Tibial nerve (tissue), 4 donors: Measurements from ENCODE around the gene ERC2. TPM values are rescaled to one million over a fixed set of nuclear protein-coding genes. Genes with fewer than 3 reads are reported as not detected.

ENCODE experiments used
- DNase-seq, 2 donors: peaks; one replicate each; pipeline ENCODE4 v3.0.0-alpha.2; 2019; ENCODE audit warnings: low spot score in 2 of 2
- H3K27ac ChIP-seq, 4 donors: fragments of 200-600 bp; sonication (generic) in 3 of 4; one replicate each; pipeline ENCODE4 v1.5.1; 2017 to 2019; ENCODE audit warnings: mild to moderate bottlenecking in 1 of 4
- H3K27me3 ChIP-seq, 2 donors: fragments of 200-600 bp; sonication (generic) in 1 of 2; one replicate each; pipeline versions ENCODE4 v1.5.1 to v1.6.0; 2017 to 2019
- H3K36me3 ChIP-seq, 3 donors: fragments of 200-600 bp; sonication (generic); one replicate each; pipeline ENCODE4 v1.5.1; 2018 to 2019
- H3K4me1 ChIP-seq, 4 donors: fragments of 200-600 bp; sonication (generic) in 3 of 4; one replicate each; pipeline ENCODE4 v1.5.1; 2017 to 2019
- H3K4me3 ChIP-seq, 4 donors: fragments of 200-600 bp; sonication (generic) in 3 of 4; one replicate each; pipeline ENCODE4 v1.5.1; 2017 to 2019; ENCODE audit warnings: mild to moderate bottlenecking in 1 of 4, moderate library complexity in 1 of 4
- H3K9me3 ChIP-seq, 4 donors: fragments of 200-600 bp; sonication (generic) in 3 of 4; one replicate each; pipeline ENCODE4 v1.5.1; 2017 to 2019
- EP300 ChIP-seq, 2 donors: sonication (generic); formaldehyde crosslinking; IDR thresholded peaks; one replicate each; pipeline ENCODE4 v1.6.1; 2017; ENCODE audit warnings: antibody characterized with exemption in 2 of 2, mild to moderate bottlenecking in 1 of 2
- POLR2A ChIP-seq, 2 donors: fragments of 450-650 bp; IDR thresholded peaks; one replicate each; pipeline ENCODE4 v1.6.1; 2017; ENCODE audit warnings: antibody characterized with exemption in 2 of 2, mild to moderate bottlenecking in 2 of 2, moderate library complexity in 2 of 2
- WGBS, 2 donors: methylation state at CpG; one replicate each; pipeline ENCODE4 v1.1.5; 2018; 5-methylcytosine and 5-hydroxymethylcytosine counted together
- total RNA-seq, 4 donors: library from RNA; depleted of rRNA; stranded (reverse); fragments of >200 nt; gene quantifications; one replicate each; pipeline ENCODE4 v1.1.0, GENCODE V29; 2016
- TF ChIP-seq, protein P1 (sequence below), 5 experiments: fragments of 200-600 bp in 3 of 5; fragments of 450-650 bp in 2 of 5; sonication (generic) in 3 of 5; IDR thresholded peaks; one replicate each; pipeline ENCODE4 v1.5.1; 2016 to 2019; ENCODE audit warnings: antibody characterized with exemption in 5 of 5, mild to moderate bottlenecking in 3 of 5, moderate library complexity in 2 of 5

The ERC2 gene
- total RNA-seq, 4 donors from 2014 or later, result 0.84 to 0.98 (median 0.90) TPM; not detected in 1

- Histone ChIP-seq H3K27ac (no peak overlapping the region), H3K4me3 (no peak overlapping the region), H3K9me3 (no peaks in the 10 kb centered on the region), H3K36me3 (no peaks in the 10 kb centered on the region), H3K4me1 (peaks cover 0 to 10% (median 0%) of the 10 kb centered on the region in 4 donors), H3K27me3 (no peaks in the 10 kb centered on the region)
- DNase-seq, result no peak
- 92 to 98% methylated on average over 3 of the region's 3 CpGs for WGBS, 2 donors
- TF ChIP-seq EP300 (IDR thresholded peaks at IDR 0.05), result no peak
- TF ChIP-seq, protein P1, sequence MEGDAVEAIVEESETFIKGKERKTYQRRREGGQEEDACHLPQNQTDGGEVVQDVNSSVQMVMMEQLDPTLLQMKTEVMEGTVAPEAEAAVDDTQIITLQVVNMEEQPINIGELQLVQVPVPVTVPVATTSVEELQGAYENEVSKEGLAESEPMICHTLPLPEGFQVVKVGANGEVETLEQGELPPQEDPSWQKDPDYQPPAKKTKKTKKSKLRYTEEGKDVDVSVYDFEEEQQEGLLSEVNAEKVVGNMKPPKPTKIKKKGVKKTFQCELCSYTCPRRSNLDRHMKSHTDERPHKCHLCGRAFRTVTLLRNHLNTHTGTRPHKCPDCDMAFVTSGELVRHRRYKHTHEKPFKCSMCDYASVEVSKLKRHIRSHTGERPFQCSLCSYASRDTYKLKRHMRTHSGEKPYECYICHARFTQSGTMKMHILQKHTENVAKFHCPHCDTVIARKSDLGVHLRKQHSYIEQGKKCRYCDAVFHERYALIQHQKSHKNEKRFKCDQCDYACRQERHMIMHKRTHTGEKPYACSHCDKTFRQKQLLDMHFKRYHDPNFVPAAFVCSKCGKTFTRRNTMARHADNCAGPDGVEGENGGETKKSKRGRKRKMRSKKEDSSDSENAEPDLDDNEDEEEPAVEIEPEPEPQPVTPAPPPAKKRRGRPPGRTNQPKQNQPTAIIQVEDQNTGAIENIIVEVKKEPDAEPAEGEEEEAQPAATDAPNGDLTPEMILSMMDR (IDR thresholded peaks at IDR 0.05), result no peak
These were observed 846.2 kb downstream of the ERC2 start for GRCh38 chr3:55622116-55622515.

DNA sequence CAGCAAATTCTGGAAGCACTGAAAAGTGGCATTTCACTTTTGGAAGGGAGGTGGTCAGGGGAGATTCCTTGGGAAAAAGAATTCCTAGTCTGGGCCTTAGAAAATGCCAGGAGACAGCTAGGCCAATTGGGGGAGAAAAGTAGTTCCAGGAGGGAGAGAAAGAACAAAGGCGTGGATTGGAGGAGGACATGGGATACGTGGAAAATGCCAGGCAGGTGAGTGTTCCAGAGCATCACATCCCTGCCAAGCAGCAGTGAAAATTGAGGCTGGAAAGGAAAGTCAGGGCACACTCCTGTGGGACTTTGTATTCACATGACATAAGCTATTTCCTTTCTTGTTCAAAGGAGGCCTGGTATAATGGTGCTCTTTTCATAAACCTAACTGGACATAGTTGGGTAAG, 846.6 kb downstream of the ERC2 start:
- DNase-seq, result no peak
- Histone ChIP-seq H3K36me3 (no peaks in the 10 kb centered on the region), H3K27ac (no peak overlapping the region), H3K4me3 (no peak overlapping the region), H3K9me3 (no peaks in the 10 kb centered on the region), H3K27me3 (no peaks in the 10 kb centered on the region), H3K4me1 (peaks cover 0 to 15% (median 0%) of the 10 kb centered on the region in 4 donors)
- no peak for TF ChIP-seq POLR2A (IDR thresholded peaks at IDR 0.05)
- TF ChIP-seq EP300 (IDR thresholded peaks at IDR 0.05), result no peak
- TF ChIP-seq, protein P1 (IDR thresholded peaks at IDR 0.05), result no peak
- 87 to 100% methylated on average over 2 of the region's 2 CpGs for WGBS, 2 donors

DNA sequence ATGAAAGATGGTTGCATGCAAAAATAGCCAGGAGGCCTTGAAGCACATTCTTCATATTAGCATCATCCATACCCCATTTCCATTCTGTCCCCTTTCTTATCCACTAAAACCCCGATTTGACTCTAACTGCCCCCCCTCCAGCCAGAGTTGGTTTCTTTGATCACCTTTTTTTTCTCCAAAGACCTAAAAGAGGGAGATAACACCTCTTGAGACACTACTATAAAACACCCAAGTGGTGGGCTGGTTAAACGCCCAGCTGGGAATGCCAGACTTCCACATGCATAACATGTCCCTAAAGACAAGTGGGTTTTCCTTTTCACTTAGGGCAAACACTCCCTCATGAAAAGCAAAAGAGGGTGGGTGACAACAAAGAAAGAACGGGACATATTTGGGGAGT, 847.2 kb downstream of the ERC2 start:
- Histone ChIP-seq H3K27ac (no peak overlapping the region), H3K9me3 (no peaks in the 10 kb centered on the region), H3K27me3 (no peaks in the 10 kb centered on the region), H3K4me1 (peaks cover 0 to 21% (median 0%) of the 10 kb centered on the region in 4 donors), H3K36me3 (no peaks in the 10 kb centered on the region), H3K4me3 (no peak overlapping the region)
- DNase-seq, result no peak
- WGBS, 2 donors, result 74 to 75% methylated on average over 3 of the region's 3 CpGs
- TF ChIP-seq, protein P1 (IDR thresholded peaks at IDR 0.05), result no peak
- TF ChIP-seq POLR2A (IDR thresholded peaks at IDR 0.05) (no peak), EP300 (IDR thresholded peaks at IDR 0.05) (no peak)

- no peak for DNase-seq
- TF ChIP-seq EP300 (IDR thresholded peaks at IDR 0.05) (no peak), POLR2A (IDR thresholded peaks at IDR 0.05) (no peak)
- TF ChIP-seq, protein P1 (IDR thresholded peaks at IDR 0.05), result no peak
- Histone ChIP-seq H3K4me3 (no peak overlapping the region), H3K9me3 (no peaks in the 10 kb centered on the region), H3K27me3 (no peaks in the 10 kb centered on the region), H3K36me3 (no peaks in the 10 kb centered on the region), H3K4me1 (peaks cover 0 to 22% (median 0%) of the 10 kb centered on the region in 4 donors), H3K27ac (no peak overlapping the region)
- WGBS, 2 donors, result 63 to 76% methylated on average over 12 of the region's 12 CpGs
These were observed 847.8 kb downstream of the ERC2 start for GRCh38 chr3:55620351-55621025.

DNA sequence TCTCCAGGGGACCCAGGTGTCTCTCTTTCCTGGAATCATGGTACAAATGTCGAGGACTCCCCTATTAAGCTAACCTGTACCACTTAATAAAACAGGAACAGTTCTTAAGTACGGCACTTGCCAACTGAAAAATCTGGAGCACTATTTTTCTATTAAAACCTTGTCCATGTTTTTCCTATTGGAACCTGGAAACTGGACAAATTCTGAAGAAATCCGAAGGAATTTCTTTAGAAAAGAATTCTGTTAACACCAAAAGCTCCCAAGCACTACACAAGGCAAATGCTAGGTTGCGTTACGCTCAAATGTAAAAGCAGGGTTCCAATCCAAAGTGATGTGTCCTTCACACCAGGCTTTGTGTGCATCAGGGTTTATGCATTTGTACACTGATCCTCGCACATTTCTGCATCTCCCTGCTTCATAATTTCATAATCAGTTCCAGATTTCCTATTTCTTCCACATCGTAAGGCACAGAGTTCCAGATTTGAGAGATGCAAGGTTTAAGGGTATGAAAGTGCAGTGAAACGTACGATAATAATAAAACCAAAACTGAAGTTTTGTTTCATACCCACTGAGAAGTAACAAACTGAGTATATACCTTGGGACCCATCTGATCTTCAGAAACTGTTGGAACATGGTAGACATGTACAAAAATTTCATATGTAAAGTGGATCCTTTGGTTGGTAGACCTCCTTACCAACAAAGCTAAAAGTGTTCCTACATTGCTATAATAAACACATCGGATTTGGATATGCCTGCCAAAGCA, 849.0 kb downstream of the ERC2 start:
- peaks cover 0 to 22% (median 0%) of the 10 kb centered on the region in 4 donors for H3K4me1 ChIP-seq
- no peaks in the 10 kb centered on the region for H3K27me3 ChIP-seq
- H3K4me3 ChIP-seq, result no peak overlapping the region
- 71 to 73% methylated on average over 10 of the region's 10 CpGs for WGBS, 2 donors
- no peaks in the 10 kb centered on the region for H3K36me3 ChIP-seq
- H3K9me3 ChIP-seq, result no peaks in the 10 kb centered on the region
- no peak for DNase-seq
- no peak overlapping the region for H3K27ac ChIP-seq
- no peak for TF ChIP-seq POLR2A (IDR thresholded peaks at IDR 0.05)
- TF ChIP-seq EP300 (IDR thresholded peaks at IDR 0.05), result no peak
- TF ChIP-seq, protein P1 (IDR thresholded peaks at IDR 0.05), result no peak
